Stimulated activated naive CD8-positive, alpha-beta T cell treated with anti-CD3 and anti-CD28 coated beads, Interleukin-15, amount 100 ng/mL, for 72 hours (primary cell): Measurements from ENCODE around the gene CTSO.

Experiments
- ATAC-seq: fragments of 150-1000 bp; cut with Tn5 transposase; 2 replicates; pipeline ENCODE4 v1.10.0; 2021; ENCODE audit warnings: mild to moderate bottlenecking, moderate library complexity
- DNase-seq, 2 donors: peaks; one replicate each; pipeline ENCODE4 v3.0.0; 2021 to 2022
- H3K27ac Mint-ChIP-seq, 2 donors: one replicate each; pipeline ENCODE4 v1.8.0; 2022; ENCODE audit warnings: mild to moderate bottlenecking in 2 of 2, mixed read lengths in 2 of 2, moderate library complexity in 2 of 2
- H3K27me3 Mint-ChIP-seq: one replicate; pipeline ENCODE4 v1.8.0; 2022; ENCODE audit warnings: mixed read lengths
- H3K4me1 Mint-ChIP-seq: one replicate; pipeline ENCODE4 v1.8.0; 2022; ENCODE audit warnings: mild to moderate bottlenecking, mixed read lengths
- H3K4me3 Mint-ChIP-seq, 2 donors: one replicate each; pipeline ENCODE4 v1.8.0; 2022; ENCODE audit warnings: mild to moderate bottlenecking in 2 of 2, mixed read lengths in 2 of 2, moderate library complexity in 1 of 2
- H3K9me3 Mint-ChIP-seq, 2 donors: one replicate each; pipeline ENCODE4 v1.8.0; 2022; ENCODE audit warnings: mixed read lengths in 2 of 2

CTSO gene

GRCh38 chr4:155875878-155876277, 77.8 kb downstream of the CTSO start:
- Mint-ChIP-seq H3K4me1 (no peaks in the 10 kb centered on the region), H3K27me3 (no peaks in the 10 kb centered on the region), H3K27ac (no peak overlapping the region), H3K4me3 (no peak overlapping the region), H3K9me3 (peaks cover 0 to 7% of the 10 kb centered on the region in 2 donors)
- no peak for ATAC-seq
- DNase-seq: no peak
